SJSA1 (cell line): ENCODE data around the gene TRAF3. TPM values are rescaled to one million over a fixed set of nuclear protein-coding genes. Genes with fewer than 3 reads are reported as not detected.

Source experiments
- DNase-seq, 2 experiments: peaks; one replicate each; pipeline ENCODE4 v3.0.0-alpha.2; 2015 to 2020; ENCODE audit warnings: low spot score in 2 of 2, low read depth in 1 of 2
- H3K27ac ChIP-seq: fragments of 250-450 bp; sonication (Bioruptor Pico); 2 replicates; pipeline ENCODE4 v1.5.1; 2020; ENCODE audit warnings: mild to moderate bottlenecking, moderate library complexity
- H3K27me3 ChIP-seq: fragments of 250-450 bp; sonication (Bioruptor Pico); replicated peaks from 2 replicates; pipeline ENCODE4 v1.5.1; 2020; ENCODE audit warnings: mild to moderate bottlenecking, moderate library complexity
- H3K36me3 ChIP-seq: fragments of 250-450 bp; sonication (Bioruptor Pico); 2 replicates; pipeline ENCODE4 v1.5.1; 2020; ENCODE audit warnings: mild to moderate bottlenecking
- H3K4me1 ChIP-seq: fragments of 250-450 bp; sonication (Bioruptor Pico); replicated peaks from 2 replicates; pipeline ENCODE4 v1.6.1; 2021; ENCODE audit warnings: mild to moderate bottlenecking
- H3K4me3 ChIP-seq: fragments of 250-450 bp; sonication (Bioruptor Pico); 2 replicates; pipeline ENCODE4 v1.5.1; 2020; ENCODE audit warnings: mild to moderate bottlenecking
- H3K9me3 ChIP-seq: fragments of 250-450 bp; sonication (Bioruptor Pico); replicated peaks from 2 replicates; pipeline ENCODE4 v1.5.1; 2020; ENCODE audit warnings: mild to moderate bottlenecking
- total RNA-seq: library from RNA; depleted of rRNA; stranded (reverse); fragments of >200 nt; shearing (Covaris generic); gene quantifications from 2 replicates; pipeline ENCODE4 v1.2.3, GENCODE V29; 2014

TRAF3 gene
- total RNA-seq, 1 experiment from 2014 or later = 24.2 TPM

GRCh38 chr14:102777711-102778337, 575 bp downstream of the TRAF3 start:
- Histone ChIP-seq H3K4me3 (peak overlapping the region; percentile 98), H3K4me1 (peaks cover 30% of the 10 kb centered on the region), H3K27me3 (no peaks in the 10 kb centered on the region), H3K9me3 (peaks cover 2% of the 10 kb centered on the region; the same call in 1 of the 2 replicates), H3K27ac (peak overlapping the region; percentile 93), H3K36me3 (peaks cover 13% of the 10 kb centered on the region)
- DNase-seq = peak in 1 of 2 experiments; percentile 18

GRCh38 chr14:102778338-102779083, 1.3 kb downstream of the TRAF3 start:
- peak overlapping the region; percentile 98 for H3K4me3 ChIP-seq
- peaks cover 2% of the 10 kb centered on the region; the same call in 1 of the 2 replicates for H3K9me3 ChIP-seq
- H3K27ac ChIP-seq = peak overlapping the region; percentile 93
- H3K27me3 ChIP-seq = no peaks in the 10 kb centered on the region
- peak in 1 of 2 experiments; percentile 32 for DNase-seq
- peaks cover 13% of the 10 kb centered on the region for H3K36me3 ChIP-seq
- H3K4me1 ChIP-seq = peaks cover 30% of the 10 kb centered on the region

DNA sequence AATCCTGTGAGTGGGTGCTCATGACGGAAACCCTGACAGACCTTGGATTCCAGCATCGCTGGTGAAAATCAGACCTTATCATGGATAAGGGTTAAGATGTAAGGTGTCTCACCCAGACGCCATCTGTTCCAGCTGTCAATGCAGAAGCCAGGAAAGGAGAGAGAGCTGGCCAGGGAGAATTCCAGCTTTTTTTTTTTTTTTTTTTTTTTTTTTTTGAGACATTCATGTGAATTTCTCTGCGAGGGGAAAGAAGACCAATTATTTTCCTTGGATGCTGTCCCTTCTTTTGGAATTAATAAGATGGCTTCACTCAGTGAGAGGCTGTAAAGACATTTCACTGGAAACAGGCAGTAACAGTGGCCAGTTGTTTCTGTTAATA, 1.8 kb downstream of the TRAF3 start:
- Histone ChIP-seq H3K27me3 (no peaks in the 10 kb centered on the region), H3K27ac (no peak overlapping the region), H3K36me3 (peaks cover 13% of the 10 kb centered on the region), H3K9me3 (peaks cover 2% of the 10 kb centered on the region; the same call in 1 of the 2 replicates), H3K4me3 (peak overlapping the region; percentile 98), H3K4me1 (peaks cover 30% of the 10 kb centered on the region)
- no peak for DNase-seq

DNA sequence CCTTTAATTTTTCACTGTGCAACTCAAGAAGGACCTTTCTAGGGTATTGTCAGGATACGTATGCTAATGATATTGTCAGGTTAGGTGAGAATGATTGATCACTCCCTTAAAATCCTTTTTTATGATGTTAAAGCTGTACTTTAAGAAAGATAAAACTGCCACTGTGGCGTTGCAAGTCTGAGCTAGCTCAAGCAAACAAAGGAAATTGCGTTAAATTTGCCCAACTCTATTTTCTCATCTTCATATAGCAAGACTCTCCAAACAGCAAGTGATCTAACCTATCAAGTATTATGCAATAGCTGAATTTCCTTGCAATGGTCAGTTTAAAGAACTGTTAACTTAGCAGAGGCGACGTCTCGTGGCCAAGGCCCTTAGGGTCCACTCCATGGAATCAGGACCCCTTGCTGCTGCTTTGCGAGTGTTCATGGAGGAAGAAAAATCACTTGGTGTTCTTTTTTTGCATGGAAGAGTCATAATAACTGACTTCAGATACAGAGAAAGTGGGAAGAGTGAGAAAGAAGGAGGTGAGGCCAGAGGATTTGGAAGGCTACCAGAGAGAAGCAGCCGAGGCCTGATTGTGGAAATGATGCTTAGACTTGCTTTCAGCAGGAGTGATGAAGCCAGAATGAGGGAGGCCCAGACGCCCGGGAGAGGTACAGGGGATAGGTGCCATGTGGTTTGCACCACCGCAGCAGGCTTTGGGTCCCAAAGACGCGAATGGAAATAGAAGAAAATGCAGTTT, 2.5 kb downstream of the TRAF3 start:
- no peak overlapping the region for H3K27ac ChIP-seq
- H3K36me3 ChIP-seq = peaks cover 13% of the 10 kb centered on the region
- H3K9me3 ChIP-seq = peaks cover 2% of the 10 kb centered on the region; the same call in 1 of the 2 replicates
- DNase-seq = no peak
- no peak overlapping the region for H3K4me3 ChIP-seq
- peaks cover 25% of the 10 kb centered on the region for H3K4me1 ChIP-seq
- H3K27me3 ChIP-seq = no peaks in the 10 kb centered on the region

DNA sequence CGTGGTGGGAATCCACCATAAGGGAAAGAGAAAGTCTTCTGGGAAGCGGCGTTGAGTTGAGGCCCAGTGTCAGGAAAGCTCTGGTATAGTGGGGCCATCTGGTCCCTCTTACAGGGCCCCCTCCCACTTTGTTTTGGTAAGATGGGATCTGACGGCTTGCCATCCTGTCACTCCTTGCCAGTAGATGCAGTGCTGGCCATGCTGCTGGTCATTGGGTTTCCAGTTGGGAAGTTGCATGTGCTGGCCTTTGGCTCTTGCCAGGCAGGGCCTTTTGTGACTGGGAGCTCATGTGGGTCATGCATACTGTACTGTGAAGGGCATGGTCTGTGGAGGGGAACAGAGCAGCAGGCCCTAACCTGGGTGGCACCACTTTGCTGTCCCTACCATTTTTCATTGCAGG, 3.8 kb downstream of the TRAF3 start:
- Histone ChIP-seq H3K27me3 (no peaks in the 10 kb centered on the region), H3K4me1 (peaks cover 17% of the 10 kb centered on the region), H3K4me3 (no peak overlapping the region), H3K27ac (no peak overlapping the region), H3K36me3 (peaks cover 16% of the 10 kb centered on the region), H3K9me3 (peaks cover 2% of the 10 kb centered on the region; the same call in 1 of the 2 replicates)
- DNase-seq = no peak

DNA sequence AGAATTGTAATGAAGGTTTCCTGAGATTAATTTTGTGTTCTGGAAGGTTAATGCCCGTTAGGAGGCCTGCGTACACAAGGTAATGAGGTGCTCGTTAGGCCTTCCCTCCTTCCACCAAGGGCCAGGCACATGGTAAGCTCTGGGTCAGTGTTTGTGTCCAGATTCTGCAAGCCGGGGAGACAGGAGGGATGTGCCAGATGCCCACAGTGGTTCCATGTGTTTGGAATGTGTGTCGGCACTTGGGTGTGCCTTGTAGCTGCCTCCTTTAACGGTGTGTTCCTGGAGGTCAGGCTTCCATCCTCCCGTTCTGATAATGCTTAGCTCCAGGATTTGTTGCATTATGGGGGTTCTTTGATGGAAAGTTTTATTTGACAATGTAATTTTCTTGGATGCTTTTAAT, 5.7 kb downstream of the TRAF3 start:
- H3K9me3 ChIP-seq = no peaks in the 10 kb centered on the region; the same call in 1 of the 2 replicates

DNA sequence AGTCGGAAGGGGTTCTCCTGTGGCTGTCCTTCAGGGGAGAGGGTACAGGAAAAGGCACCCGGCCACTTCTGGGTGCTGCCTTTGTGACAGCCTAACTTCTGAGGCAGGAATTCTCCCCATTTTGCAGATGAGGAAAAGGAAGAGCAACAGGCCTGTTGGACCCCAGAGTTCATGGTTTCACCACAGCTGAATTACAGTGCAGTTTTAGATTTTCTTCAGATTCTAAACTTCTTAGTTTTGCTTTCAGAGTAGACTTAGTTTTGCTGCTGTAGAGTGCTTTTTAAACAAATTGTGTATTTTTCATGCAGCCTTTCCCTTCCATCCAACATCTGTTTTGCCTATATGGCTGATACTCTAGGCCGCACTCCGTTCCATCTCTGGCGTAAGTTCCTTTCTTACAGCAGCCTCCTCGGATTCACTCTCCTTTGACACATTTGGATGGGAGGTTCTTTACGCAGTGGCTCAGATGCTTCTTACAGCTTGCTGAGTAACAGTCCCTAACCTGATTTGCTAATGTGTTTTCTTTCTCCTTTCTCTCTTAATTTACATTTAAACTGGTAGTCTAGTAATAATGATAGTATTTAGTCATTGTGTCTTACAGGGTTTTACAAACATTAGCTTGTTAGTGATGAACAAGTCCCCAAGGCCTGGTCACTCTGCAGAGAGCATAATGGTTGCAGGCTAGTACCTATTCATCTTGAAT, 7.8 kb downstream of the TRAF3 start:
- no peak for DNase-seq
- H3K4me3 ChIP-seq = no peak overlapping the region
- H3K27ac ChIP-seq = no peak overlapping the region
- peaks cover 5% of the 10 kb centered on the region for H3K36me3 ChIP-seq
- no peaks in the 10 kb centered on the region for H3K27me3 ChIP-seq
- H3K4me1 ChIP-seq = peaks cover 4% of the 10 kb centered on the region
- no peaks in the 10 kb centered on the region for H3K9me3 ChIP-seq

More for the DNA sequence above, 5.7 kb downstream of the TRAF3 start:
- H3K27ac ChIP-seq = no peak overlapping the region
- DNase-seq = no peak
- H3K4me3 ChIP-seq = no peak overlapping the region
- H3K27me3 ChIP-seq = no peaks in the 10 kb centered on the region
- H3K4me1 ChIP-seq = peaks cover 13% of the 10 kb centered on the region
- peaks cover 13% of the 10 kb centered on the region for H3K36me3 ChIP-seq

- H3K27ac ChIP-seq = no peak overlapping the region
- H3K4me3 ChIP-seq = no peak overlapping the region
- H3K27me3 ChIP-seq = no peaks in the 10 kb centered on the region
- H3K36me3 ChIP-seq = peaks cover 5% of the 10 kb centered on the region
- no peaks in the 10 kb centered on the region for H3K9me3 ChIP-seq
- peaks cover 4% of the 10 kb centered on the region for H3K4me1 ChIP-seq
- DNase-seq = no peak
These were observed 8.3 kb downstream of the TRAF3 start for GRCh38 chr14:102785595-102785963.

DNA sequence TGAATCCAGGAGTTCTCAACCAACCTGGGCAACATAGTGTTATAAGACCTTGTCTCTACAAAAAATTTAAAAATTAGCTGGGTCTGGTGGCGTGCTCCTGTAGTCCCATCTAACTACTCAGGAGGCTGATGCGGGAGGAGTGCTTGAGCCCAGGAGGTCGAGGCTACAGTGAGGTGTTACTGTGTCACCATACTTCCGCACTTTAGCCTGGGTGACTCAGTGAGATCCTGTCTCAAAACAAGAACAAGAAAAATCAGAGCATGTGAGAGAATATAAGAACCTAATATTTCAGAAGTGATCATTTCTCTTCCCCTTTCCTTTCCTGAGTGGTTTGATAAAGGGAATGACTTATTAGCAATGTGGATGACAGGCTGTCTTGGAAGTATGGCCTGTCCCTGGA, 9.5 kb downstream of the TRAF3 start:
- Histone ChIP-seq H3K27me3 (no peaks in the 10 kb centered on the region), H3K9me3 (no peaks in the 10 kb centered on the region), H3K36me3 (peaks cover 3% of the 10 kb centered on the region; the same call in 1 of the 2 replicates), H3K27ac (no peak overlapping the region), H3K4me3 (no peak overlapping the region), H3K4me1 (peaks cover 4% of the 10 kb centered on the region)
- no peak for DNase-seq

DNA sequence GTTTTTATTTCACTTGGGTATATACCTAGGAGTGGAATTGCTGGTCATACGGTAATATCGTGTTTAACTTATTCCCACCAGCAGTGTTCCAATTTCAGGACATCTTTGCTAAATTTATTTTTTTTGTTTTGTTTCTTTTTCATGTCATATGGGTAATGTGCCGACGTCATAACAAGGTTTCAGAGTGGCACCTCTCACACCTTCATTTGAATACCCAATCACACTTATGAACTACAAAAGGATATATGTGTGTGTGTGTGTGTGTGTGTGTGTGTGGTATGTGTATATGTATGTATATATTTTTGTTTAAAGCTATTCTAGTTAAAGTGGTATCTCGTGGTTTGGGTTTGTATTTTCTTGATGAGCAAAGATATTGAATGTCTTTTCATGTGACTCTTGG, 12.1 kb downstream of the TRAF3 start:
- no peaks in the 10 kb centered on the region for H3K27me3 ChIP-seq
- no peak overlapping the region for H3K27ac ChIP-seq

DNA sequence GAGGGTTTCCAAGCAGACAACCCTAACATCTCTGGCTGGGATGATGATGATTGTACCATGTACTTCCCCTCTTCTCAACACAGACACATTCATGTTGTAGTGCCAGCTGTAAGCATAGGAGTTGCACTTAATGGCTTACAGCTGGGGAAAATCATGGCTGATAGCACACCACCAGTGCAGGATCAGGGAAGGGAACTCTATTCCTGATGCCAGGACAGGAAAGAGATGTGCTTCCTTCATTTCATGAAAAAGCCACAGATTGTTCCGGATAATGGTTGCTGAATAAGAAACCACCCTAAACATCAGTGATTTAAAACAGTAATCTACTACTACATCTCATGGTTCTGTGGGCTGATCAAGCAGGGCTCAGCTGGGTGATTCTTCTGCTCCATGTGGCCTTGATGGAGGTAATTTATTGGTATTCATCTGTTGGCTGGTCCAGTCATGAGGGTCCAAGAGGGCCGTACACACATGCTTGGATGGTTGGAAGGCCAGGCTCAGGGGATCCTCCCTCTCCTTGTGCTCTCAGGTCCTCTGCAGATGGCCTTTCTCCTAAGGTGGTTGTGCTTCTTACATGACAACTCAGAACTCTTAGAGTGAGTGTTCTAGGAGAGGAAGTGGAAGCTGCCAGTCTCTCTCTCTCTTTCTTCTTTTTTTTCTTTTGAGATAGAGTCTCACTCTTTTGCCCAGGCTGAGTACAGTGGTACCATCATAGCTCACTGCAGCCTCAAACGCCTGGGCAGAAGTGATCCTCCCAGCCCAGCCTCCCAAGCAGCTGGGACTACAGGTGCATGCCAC, 16.5 kb downstream of the TRAF3 start:
- H3K9me3 ChIP-seq = no peaks in the 10 kb centered on the region
- no peak overlapping the region for H3K4me3 ChIP-seq
- H3K27ac ChIP-seq = no peak overlapping the region
- peaks cover 21% of the 10 kb centered on the region for H3K4me1 ChIP-seq
- no peak for DNase-seq
- no peaks in the 10 kb centered on the region for H3K27me3 ChIP-seq
- peaks cover 5% of the 10 kb centered on the region for H3K36me3 ChIP-seq

More for the DNA sequence above, 12.1 kb downstream of the TRAF3 start:
- H3K36me3 ChIP-seq = peaks cover 3% of the 10 kb centered on the region; the same call in 1 of the 2 replicates
- no peak overlapping the region for H3K4me3 ChIP-seq
- H3K4me1 ChIP-seq = peaks cover 4% of the 10 kb centered on the region
- no peak for DNase-seq
- no peaks in the 10 kb centered on the region for H3K9me3 ChIP-seq

GRCh38 chr14:102795060-102795925, 18.0 kb downstream of the TRAF3 start:
- Histone ChIP-seq H3K9me3 (no peaks in the 10 kb centered on the region), H3K4me1 (peaks cover 35% of the 10 kb centered on the region), H3K27me3 (no peaks in the 10 kb centered on the region), H3K4me3 (no peak overlapping the region), H3K27ac (peak overlapping the region; percentile 97), H3K36me3 (peaks cover 5% of the 10 kb centered on the region)
- peak; percentile 70 to 77 for DNase-seq
